HEK293 (cell line): ENCODE data around the gene RAET1E.

Source experiments
- KLF10 ChIP-seq: fragments of 450-650 bp; IDR thresholded peaks from 2 replicates; pipeline ENCODE4 v1.5.1; 2018; ENCODE audit warnings: missing biosample characterization, mild to moderate bottlenecking, missing genetic modification characterization
- KLF7 ChIP-seq: fragments of 450-650 bp; formaldehyde crosslinking; IDR thresholded peaks from 2 replicates; pipeline ENCODE4 v1.5.1; 2016; ENCODE audit warnings: missing biosample characterization, missing genetic modification characterization, borderline replicate concordance
- PATZ1 ChIP-seq: fragments of 450-650 bp; formaldehyde crosslinking; IDR thresholded peaks from 2 replicates; pipeline ENCODE4 v1.5.1; 2016; ENCODE audit warnings: missing biosample characterization, missing genetic modification characterization
- PBX3 ChIP-seq: sonication (generic); formaldehyde crosslinking; IDR thresholded peaks from 2 replicates; pipeline ENCODE4 v1.8.1; 2022; ENCODE audit warnings: mild to moderate bottlenecking, moderate library complexity, missing genetic modification reagents
- REPIN1 ChIP-seq: fragments of 450-650 bp; formaldehyde crosslinking; IDR thresholded peaks from 2 replicates; pipeline ENCODE4 v1.5.1; 2017; ENCODE audit warnings: missing biosample characterization, missing genetic modification characterization, low read depth
- ZBTB26 ChIP-seq: fragments of 450-650 bp; formaldehyde crosslinking; optimal IDR thresholded peaks from 2 replicates; pipeline ENCODE3; 2016; ENCODE audit warnings: missing biosample characterization, mild to moderate bottlenecking, missing genetic modification characterization
- ZFP41 ChIP-seq: fragments of 450-650 bp; formaldehyde crosslinking; IDR thresholded peaks from 2 replicates; pipeline ENCODE4 v1.5.1; 2016; ENCODE audit warnings: missing biosample characterization, missing genetic modification characterization, borderline replicate concordance
- ZNF146 ChIP-seq: fragments of 450-650 bp; formaldehyde crosslinking; IDR thresholded peaks from 2 replicates; pipeline ENCODE4 v1.5.1; 2016; ENCODE audit warnings: missing biosample characterization, missing genetic modification characterization
- ZNF148 ChIP-seq: fragments of 450-650 bp; formaldehyde crosslinking; IDR thresholded peaks from 2 replicates; pipeline ENCODE4 v1.5.0; 2017; ENCODE audit warnings: missing biosample characterization, missing genetic modification characterization, borderline replicate concordance
- ZNF169 ChIP-seq: fragments of 450-650 bp; formaldehyde crosslinking; IDR thresholded peaks from 2 replicates; pipeline ENCODE4 v1.5.1; 2016; ENCODE audit warnings: missing biosample characterization, missing genetic modification characterization
- ZNF2 ChIP-seq: fragments of 450-650 bp; formaldehyde crosslinking; IDR thresholded peaks from 2 replicates; pipeline ENCODE4 v1.5.1; 2016; ENCODE audit warnings: missing biosample characterization, missing genetic modification characterization
- ZNF23 ChIP-seq: fragments of 450-650 bp; formaldehyde crosslinking; IDR thresholded peaks from 2 replicates; pipeline ENCODE4 v1.5.1; 2016; ENCODE audit warnings: missing biosample characterization, missing genetic modification characterization, borderline replicate concordance
- ZNF24 ChIP-seq: fragments of 450-650 bp; formaldehyde crosslinking; IDR thresholded peaks from 2 replicates; pipeline ENCODE4 v1.5.1; 2016; ENCODE audit warnings: missing biosample characterization, missing genetic modification characterization
- ZNF266 ChIP-seq: fragments of 450-650 bp; formaldehyde crosslinking; IDR thresholded peaks from 2 replicates; pipeline ENCODE4 v1.5.1; 2016; ENCODE audit warnings: missing biosample characterization, missing genetic modification characterization, low read depth
- ZNF274 ChIP-seq, 2 experiments: fragments of 200-500 bp in 1 of 2; fragments of 450-650 bp in 1 of 2; sonication (Bioruptor generic) in 1 of 2; formaldehyde crosslinking in 1 of 2; IDR thresholded peaks; 2 replicates each; pipeline versions ENCODE4 v1.5.1 to v1.6.1; 2014 to 2016; ENCODE audit warnings: borderline replicate concordance in 1 of 2, inconsistent platforms in 1 of 2, low read length in 1 of 2, missing biosample characterization in 1 of 2, missing genetic modification characterization in 1 of 2
- ZNF37A ChIP-seq: fragments of 450-650 bp; IDR thresholded peaks from 2 replicates; pipeline ENCODE4 v1.5.1; 2018; ENCODE audit warnings: missing biosample characterization, missing genetic modification characterization
- ZNF391 ChIP-seq: fragments of 450-650 bp; formaldehyde crosslinking; IDR thresholded peaks from 2 replicates; pipeline ENCODE4 v1.5.1; 2016; ENCODE audit warnings: low read depth, missing biosample characterization, missing genetic modification characterization, borderline replicate concordance
- ZNF514 ChIP-seq: fragments of 450-650 bp; formaldehyde crosslinking; IDR thresholded peaks from 2 replicates; pipeline ENCODE4 v1.5.1; 2016; ENCODE audit warnings: missing biosample characterization, missing genetic modification characterization
- ZNF555 ChIP-seq: fragments of 450-650 bp; formaldehyde crosslinking; conservative IDR thresholded peaks from 2 replicates; pipeline ENCODE4 v1.5.1; 2017; ENCODE audit warnings: missing biosample characterization, mild to moderate bottlenecking, missing genetic modification characterization, inconsistent platforms
- ZNF596 ChIP-seq: fragments of 450-650 bp; IDR thresholded peaks from 2 replicates; pipeline ENCODE4 v1.5.0; 2018; ENCODE audit warnings: missing biosample characterization, mild to moderate bottlenecking, missing genetic modification characterization, moderate library complexity
- ZNF621 ChIP-seq: fragments of 450-650 bp; formaldehyde crosslinking; IDR thresholded peaks from 2 replicates; pipeline ENCODE4 v1.5.1; 2017; ENCODE audit warnings: missing biosample characterization, missing genetic modification characterization
- ZNF639 ChIP-seq: fragments of 450-650 bp; formaldehyde crosslinking; IDR thresholded peaks from 2 replicates; pipeline ENCODE4 v1.5.1; 2016; ENCODE audit warnings: missing biosample characterization, missing genetic modification characterization
- ZNF692 ChIP-seq: fragments of 450-650 bp; formaldehyde crosslinking; IDR thresholded peaks from 2 replicates; pipeline ENCODE4 v1.5.1; 2016; ENCODE audit warnings: missing biosample characterization, missing genetic modification characterization
- ZNF76 ChIP-seq: fragments of 450-650 bp; formaldehyde crosslinking; IDR thresholded peaks from 2 replicates; pipeline ENCODE4; 2016; ENCODE audit warnings: low read depth, missing biosample characterization, missing genetic modification characterization, borderline replicate concordance
- ZNF785 ChIP-seq: fragments of 450-650 bp; formaldehyde crosslinking; IDR thresholded peaks from 2 replicates; pipeline ENCODE4 v1.5.1; 2016; ENCODE audit warnings: missing biosample characterization, missing genetic modification characterization
- ZSCAN18 ChIP-seq: fragments of 450-650 bp; formaldehyde crosslinking; IDR thresholded peaks from 2 replicates; pipeline ENCODE4 v1.5.1; 2016; ENCODE audit warnings: missing biosample characterization, missing genetic modification characterization

RAET1E gene

GRCh38 chr6:149863698-149864577, 34.0 kb downstream of the RAET1E start, which contains the start of gene LRP11 (continued):
- no peak; the same call in 1 of the 2 replicates for TF ChIP-seq KLF7 (tag by site-specific recombination)
- TF ChIP-seq ZNF596 (tag by site-specific recombination), result 0 out of 2 replicates have a peak, but pooled peaks have one; percentile 4
- TF ChIP-seq ZNF169 (tag by site-specific recombination), result no peak
- no peak; the same call in 1 of the 2 replicates for TF ChIP-seq PBX3 (CRISPR knock-in tag)
- no peak for TF ChIP-seq ZNF785
- peak; percentile 77; the same call in 1 of the 2 replicates for TF ChIP-seq ZNF24 (tag by site-specific recombination)
- TF ChIP-seq ZBTB26 (tag by site-specific recombination), result peak; percentile 91
- TF ChIP-seq PATZ1 (tag by site-specific recombination), result no peak; the same call in 1 of the 2 replicates
- no peak for TF ChIP-seq ZNF639 (tag by site-specific recombination)
- no peak for TF ChIP-seq ZFP41 (tag by site-specific recombination)
- peak; percentile 89 for TF ChIP-seq ZNF692 (tag by site-specific recombination)
- no peak for TF ChIP-seq ZNF37A (tag by site-specific recombination)
- TF ChIP-seq ZNF146 (tag by site-specific recombination), result no peak
- TF ChIP-seq ZNF266 (tag by site-specific recombination), result no peak
- TF ChIP-seq ZNF391 (tag by site-specific recombination), result no peak
- no peak for TF ChIP-seq ZNF23 (tag by site-specific recombination)
- no peak for TF ChIP-seq ZNF148 (tag by site-specific recombination)
- TF ChIP-seq ZSCAN18 (tag by site-specific recombination), result no peak
- peak; percentile 76; the same call in 1 of the 2 replicates for TF ChIP-seq KLF10 (tag by site-specific recombination)
- TF ChIP-seq ZNF555 (tag by site-specific recombination), result no peak
- TF ChIP-seq ZNF274 (IDR thresholded peaks at IDR 0.05; ENCODE audit: low read length), result no peak
- TF ChIP-seq ZNF274 (tag by site-specific recombination; IDR thresholded peaks at IDR 0.05; ENCODE audit: borderline replicate concordance), result no peak
- TF ChIP-seq ZNF2 (tag by site-specific recombination), result 0 out of 2 replicates have a peak, but pooled peaks have one; percentile 55
- no peak for TF ChIP-seq REPIN1 (tag by site-specific recombination)
- no peak for TF ChIP-seq ZNF514 (tag by site-specific recombination)
- TF ChIP-seq ZNF621 (tag by site-specific recombination), result no peak
- no peak for TF ChIP-seq ZNF76 (tag by site-specific recombination)
